ENCODE measurements around the gene NBPF3.
A peak's percentile ranks its signal among the peaks of the same experiment; 100 is the strongest.
"Not testable (repeated sequence)": the region's sequence is repeated elsewhere in the genome, so short reads cannot be mapped to it uniquely, and the experiment has no call there.

Gene NBPF3

DNA sequence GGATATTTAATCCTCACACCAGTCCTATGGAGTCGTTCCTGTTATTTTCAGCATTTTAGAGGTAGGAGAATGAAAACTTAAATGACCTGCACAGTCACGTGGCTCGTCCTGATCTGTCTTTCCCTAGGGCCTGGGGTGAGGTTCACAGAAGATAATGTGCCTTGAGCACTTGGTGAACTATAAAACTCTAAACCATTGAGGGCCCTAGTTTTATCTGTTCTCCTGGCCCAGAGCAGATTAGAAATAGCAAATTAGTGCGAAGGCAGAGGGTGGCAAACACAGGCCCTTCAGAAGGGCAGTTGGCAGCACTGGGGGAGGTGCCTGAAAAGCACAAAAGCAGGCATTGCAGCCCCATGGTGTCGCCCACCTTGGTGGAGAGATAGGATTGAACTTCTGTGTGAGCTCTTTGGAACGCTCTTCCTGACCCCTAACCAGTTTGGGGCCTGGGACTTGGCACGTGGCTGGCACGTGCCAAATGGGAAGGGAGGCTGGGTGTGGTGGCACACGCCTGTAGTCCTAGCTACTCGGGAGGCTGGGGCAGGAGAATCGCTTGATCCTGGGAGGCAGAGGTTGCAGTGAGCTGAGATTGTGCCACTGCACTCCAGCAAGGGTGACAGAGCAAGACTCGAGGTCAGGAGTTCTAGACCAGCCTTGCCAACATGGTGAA, 1.2 kb upstream of the NBPF3 start:
- DNase-seq (ENCODE audit: low read depth in 2 of 2), result not testable (repeated sequence)

DNA sequence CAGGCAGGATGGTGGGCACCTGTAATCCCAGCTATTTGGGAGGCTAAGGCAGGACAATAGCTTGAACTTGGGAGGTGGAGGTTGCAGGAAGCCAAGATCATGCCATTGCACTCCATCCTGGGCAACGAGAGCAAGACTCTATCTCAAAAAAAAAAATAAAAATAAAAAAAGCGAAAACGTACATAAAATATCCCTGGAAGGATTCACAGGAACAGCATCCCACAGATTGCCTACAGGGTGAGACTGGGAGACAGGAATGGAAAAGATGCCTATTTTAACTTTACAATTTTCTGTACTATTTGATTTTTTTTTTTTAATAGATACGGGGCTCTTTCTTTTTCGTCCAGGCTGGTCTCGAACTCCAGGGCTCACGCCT, 604 bp upstream of the NBPF3 start:
- no peak for DNase-seq (ENCODE audit: low read depth in 2 of 2)

DNA sequence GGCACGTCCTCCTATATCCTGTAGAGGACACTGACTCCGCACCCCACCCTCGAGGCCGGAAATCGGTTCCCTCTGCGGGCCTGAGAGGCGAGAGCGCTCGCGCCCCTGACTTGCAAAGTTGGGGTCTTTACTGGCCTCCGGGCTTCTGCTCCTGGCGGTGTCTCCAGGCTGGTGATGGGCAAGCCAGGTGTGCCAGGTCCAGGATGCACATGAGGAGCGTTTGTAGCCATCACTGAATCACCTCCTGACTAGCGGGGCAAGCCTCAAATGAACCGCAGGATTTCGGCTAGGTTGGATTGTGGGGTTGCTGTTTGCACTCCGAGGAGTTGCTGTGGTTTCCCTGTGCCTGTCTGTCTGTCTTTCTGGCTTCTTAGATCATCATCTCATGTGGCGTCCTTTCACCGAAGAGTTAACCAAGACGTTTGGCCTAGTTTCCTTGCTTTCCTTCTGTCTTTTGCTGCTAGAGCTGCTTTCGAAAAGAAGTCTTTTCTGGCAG, 741 bp downstream of the NBPF3 start:
- peak in 1 of 2 donors; percentile 16 for DNase-seq (ENCODE audit: low read depth in 2 of 2)

DNA sequence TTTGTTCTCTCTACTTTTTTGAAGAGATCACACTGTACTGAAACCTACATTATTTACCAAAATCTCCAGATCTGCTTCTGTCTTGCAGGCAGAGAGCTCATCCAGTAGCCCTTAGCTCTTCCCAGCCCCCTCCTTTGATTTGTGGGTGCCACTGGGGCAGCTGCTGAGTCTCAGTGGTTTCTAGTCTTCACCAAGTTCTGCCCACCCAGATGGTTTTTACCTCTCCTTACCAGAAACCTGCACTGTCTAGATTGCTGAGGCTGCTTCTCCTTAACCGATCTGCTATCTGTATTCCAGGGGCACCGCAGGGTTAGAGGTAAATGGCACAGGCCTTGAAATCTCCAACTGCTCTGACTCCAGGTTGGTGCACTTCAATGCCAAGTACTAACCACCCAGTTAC, 6.7 kb downstream of the NBPF3 start:
- not testable (repeated sequence) for DNase-seq (ENCODE audit: low read depth in 2 of 2)

DNA sequence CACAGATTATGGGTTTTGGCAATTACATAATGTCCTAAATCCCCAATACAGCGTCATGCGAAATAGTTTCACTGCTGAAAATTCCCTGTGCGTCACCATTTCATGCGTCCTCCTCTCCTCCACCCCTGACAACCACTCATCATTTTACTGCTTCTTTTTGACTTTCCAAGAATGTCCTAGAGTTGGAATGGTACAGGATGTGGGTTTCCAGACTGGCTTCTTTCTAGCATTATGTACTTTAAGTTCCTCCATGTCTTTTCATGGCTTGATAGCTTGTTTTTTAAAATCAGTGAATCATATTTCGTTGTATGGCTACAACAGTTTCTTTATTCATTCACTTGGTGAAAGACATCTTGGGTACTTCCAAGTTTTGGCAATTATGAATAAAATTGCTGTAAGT, 7.4 kb downstream of the NBPF3 start:
- no peak for DNase-seq (ENCODE audit: low read depth in 2 of 2)

DNA sequence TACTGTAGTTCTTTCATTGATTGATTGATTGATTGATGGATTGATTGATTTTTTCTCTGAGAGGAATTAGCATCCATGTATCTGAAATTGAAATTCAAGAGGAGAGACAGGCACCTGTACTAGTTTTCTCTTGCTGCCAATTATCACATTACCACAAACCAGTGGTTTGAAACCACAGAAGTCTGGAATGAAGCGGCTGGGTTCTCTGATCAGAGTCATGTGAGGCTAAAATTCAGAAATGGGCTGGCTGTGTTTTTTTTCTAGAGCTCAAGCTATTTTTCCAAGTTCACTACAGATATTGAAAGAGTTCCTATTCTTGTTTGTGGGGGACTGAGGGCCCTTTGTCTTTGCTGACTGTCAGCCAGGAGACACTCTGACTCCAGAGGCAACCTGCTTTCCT, 10.0 kb downstream of the NBPF3 start:
- DNase-seq (ENCODE audit: low read depth in 2 of 2), result no peak

DNA sequence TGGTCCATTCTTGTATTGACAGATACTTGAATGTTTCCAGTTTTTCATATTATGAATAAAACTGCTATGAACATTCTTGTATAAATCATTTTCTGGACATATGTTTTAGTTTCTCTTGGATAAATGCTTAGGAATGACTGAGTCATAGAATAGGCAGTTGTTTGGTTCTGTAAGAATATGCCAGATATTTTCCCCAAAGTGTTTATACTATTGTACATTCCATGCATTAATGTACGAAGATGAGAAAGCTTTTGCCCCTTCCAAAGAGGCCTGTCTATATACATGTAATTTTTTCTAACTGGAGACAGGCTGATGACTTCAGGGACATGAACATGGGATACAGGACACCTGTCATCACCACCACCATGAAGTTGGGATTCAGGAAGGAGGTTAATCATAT, 11.3 kb downstream of the NBPF3 start:
- DNase-seq (ENCODE audit: low read depth in 2 of 2), result no peak

DNA sequence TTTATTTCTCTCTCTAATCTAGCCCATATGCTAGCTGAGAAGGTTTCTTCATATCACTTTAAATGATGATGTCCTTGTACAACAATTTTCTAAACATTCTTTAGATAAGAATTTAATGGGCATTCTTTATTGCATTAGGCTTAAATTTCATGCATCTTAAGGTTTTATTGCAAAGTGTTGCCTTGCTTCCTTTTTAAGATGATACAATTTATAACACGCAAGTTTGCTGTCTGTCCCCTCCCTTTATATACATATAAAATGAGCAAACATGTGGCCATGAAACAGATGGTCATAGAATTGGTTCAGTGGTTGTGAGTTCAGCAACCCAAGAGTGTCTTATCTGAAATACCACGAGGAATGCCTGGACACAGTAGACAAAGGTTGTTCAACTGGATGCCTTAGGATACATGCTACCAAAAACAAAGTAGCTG, 12.1 kb downstream of the NBPF3 start:
- DNase-seq (ENCODE audit: low read depth in 2 of 2), result no peak

DNA sequence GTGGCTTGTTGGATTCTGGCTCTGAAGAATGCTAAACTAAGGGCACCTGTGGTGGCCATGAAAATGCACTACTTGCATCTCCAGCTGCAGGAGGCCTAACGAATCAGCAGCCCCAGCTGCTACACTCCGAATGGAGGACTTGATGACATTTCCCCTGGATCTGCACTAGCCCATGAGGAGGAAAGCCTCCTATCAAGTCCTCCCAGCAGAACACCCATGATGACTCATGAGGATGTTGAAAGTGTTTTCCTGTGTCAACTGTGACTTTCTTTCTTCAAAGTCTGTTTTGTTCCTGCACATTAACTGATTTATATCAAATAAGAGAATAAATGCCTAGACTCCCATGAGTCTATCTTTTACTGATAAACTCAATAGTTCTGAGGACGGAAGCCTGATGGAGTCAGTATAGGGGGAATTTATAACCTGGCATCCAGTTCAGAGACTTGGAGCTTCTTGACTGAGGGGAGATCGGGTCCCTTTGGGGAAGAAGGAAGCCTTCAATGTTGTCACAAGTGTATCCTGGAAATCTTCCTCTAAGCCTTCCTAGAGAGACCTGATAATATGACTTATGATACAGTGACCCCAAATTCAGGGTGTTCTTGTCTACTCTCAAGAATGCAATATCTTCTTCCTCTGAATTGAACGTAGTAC, 14.2 kb downstream of the NBPF3 start:
- DNase-seq (ENCODE audit: low read depth in 2 of 2), result not testable (repeated sequence)

DNA sequence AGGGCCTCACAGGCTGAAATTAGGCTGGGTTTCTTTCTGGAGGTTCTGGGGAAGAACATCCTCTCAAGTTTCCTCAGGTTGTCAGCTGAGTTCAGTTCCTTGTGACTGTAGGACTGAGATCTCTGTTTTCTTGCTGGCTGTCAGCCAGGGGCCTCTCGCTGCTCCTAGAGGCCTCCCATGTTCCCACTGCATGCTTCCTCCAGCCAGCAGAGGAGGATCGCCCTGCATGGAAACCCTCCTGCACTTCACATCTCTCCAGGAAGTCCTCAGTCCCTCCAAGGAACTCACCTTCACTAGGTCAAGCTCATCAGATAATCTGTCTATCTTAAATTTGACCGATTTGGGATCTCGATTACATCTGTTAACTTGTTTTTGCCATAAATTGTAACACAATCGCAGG, 15.0 kb downstream of the NBPF3 start:
- DNase-seq (ENCODE audit: low read depth in 2 of 2), result not testable (repeated sequence)

DNA sequence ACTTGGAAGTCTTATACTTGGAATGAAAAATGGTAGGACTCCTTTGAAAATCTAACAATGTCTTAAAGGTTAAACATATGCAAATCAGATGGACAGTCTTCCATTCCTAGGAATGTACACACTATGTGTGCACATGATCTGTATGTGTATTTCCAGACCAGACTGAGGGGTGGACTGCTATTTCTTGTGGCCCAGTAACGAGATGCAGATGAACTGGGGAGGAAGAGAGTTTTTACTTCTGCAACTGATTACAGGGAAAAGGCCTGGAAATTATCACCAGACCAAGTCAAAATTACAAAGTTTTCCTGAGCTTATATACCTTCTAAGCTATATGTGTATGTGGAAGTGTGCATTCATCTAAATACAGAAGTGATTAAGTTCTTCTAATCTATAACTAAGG, 17.7 kb downstream of the NBPF3 start:
- DNase-seq (ENCODE audit: low read depth in 2 of 2), result no peak

DNA sequence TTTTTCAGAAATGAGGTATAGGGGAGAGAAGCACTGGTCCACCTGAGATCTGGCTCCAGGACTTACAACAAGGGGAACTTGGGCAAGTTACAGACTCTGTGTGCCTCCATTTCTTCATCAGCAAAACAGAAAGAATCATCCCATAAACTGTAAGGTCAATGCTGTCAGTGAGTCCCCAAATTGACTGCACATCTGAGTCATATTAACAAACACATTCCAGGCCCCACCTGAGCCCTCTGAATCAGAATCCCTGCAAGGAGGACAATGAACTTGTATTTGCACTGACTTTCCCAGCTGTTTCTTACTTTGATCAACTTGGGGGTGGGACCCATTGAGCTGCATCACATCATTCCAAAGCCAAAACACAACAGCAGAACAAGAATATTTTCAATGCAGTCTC, 25.2 kb downstream of the NBPF3 start:
- DNase-seq (ENCODE audit: low read depth in 2 of 2), result not testable (repeated sequence)

DNA sequence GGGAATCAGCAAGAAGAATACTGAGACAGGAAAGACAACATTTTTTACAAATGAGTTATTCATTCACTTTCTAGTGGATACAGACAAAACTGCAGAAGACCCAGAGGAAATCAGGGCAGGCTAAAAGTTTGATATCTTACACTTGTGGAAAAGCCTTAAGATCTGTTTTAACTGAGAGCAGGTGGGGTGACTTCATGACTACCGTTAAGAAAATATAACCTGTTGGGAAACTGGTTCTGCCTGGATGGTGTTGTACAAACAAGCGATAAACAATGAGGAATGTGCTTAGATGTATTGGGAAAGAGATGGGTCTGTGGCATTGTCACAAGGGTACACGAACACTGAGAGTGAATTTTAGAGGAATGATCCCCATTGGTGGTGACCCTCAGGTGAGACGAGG, 28.0 kb downstream of the NBPF3 start:
- DNase-seq (ENCODE audit: low read depth in 2 of 2), result not testable (repeated sequence)

DNA sequence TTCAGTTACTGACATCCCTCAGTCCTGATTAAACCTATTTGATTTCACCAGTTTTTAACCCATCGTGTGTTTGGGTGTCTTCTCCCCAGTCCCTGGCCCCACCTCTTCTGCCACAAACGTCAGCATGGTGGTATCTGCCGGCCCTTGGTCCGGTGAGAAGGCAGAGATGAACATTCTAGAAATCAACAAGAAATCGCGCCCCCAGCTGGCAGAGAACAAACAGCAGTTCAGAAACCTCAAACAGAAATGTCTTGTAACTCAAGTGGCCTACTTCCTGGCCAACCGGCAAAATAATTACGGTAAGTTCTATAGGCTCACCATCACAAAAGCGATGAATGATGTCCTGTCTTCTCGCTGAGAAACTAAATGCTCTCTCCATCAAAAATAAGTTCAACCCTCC, 28.7 kb downstream of the NBPF3 start:
- no peak for DNase-seq (ENCODE audit: low read depth in 2 of 2)

DNA sequence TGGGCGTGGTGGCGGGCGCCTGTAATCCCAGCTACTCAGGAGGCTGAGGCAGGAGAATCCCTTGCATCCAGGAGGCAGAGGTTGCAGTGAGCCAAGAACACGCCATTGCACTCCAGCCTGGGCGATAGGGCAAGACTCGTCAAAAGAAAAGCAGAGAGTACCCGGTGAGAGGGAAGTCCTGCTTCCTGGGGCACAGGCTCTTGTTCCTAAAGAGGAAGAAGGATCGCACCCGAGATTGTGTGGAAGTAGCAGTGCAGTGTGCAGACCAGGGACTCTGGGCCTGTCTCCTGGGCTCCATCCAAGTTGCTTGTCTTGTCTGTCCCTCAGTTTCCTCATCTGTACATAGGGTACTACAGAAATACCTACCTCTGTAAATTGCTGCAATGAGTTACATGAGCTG, 29.6 kb downstream of the NBPF3 start:
- DNase-seq (ENCODE audit: low read depth in 2 of 2), result no peak

DNA sequence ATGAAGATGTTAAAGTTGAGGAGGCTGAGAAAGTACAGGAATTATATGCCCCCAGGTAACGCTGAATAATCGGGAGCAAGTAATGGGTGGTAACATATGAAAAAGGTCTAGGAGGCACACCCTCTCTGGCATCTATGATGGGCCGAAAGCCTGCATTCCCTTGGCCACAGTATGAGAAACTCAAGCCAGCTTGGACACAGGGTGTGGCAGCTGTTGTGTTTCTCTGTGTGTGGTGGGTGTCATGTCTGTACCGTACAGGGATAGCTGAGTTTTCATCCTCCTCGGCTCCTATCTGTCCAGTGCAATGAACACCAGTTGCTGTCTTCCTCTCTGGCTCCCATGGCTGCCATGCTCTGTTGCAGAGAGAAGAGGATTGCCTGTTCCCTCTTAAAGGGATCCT, 32.9 kb downstream of the NBPF3 start:
- no peak for DNase-seq (ENCODE audit: low read depth in 2 of 2)

DNA sequence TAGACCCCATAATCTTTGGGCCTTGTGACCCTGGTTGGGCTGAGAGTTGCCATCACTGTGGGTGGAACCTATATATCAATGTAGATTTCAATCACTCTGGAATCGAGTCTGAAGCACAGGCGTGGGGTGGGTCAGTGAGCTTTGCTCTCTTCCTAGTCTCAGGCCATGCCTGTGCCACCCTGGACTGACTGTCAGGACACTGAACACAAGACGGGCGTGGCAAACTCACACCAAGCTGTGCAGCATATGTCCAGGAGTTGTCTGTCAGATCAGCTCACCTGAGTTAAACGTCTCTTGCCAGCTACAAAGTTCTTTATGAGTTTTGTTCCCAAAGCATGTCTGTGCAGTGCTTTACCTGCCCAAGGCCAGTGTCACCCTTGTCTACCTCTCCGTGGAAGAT, 38.4 kb downstream of the NBPF3 start:
- no peak for DNase-seq (ENCODE audit: low read depth in 2 of 2)

DNA sequence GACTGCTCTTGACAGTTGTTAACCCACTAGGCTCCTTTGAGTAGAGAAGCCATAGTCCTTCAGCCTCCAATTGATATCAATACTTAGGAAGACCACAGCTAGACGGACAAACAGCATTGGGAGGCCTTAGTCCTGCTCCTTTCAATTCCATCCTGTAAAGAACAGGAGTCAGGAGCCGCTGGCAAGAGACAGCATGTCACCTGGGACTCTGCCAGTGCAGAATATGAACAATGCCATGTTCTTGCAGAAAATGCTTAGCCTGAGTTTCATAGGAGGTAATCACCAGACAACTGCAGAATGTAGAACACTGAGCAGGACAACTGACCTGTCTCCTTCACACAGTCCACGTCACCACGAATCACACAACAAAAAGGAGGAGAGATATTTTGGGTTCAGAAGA, 43.9 kb downstream of the NBPF3 start:
- DNase-seq (ENCODE audit: low read depth in 2 of 2), result not testable (repeated sequence)

DNA sequence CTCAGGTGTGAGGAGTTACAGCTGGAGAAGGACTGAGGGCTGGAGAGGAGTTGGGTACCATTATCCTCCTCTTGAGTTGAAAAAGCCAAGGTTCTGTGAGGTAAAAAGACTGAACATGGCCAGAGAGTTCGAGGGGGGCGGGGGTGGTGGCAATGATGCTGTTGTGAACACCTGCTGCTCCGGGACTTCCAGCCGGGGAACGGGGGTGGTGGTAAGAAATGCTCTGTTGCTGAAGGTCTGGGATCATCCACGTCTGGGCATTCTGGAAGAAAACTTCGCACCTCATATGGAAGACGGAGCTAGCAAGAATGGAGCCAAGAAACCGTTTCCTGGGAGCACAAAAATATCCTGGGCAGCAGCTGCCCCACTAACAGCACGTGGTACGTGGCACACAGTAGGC, 49.2 kb downstream of the NBPF3 start:
- no peak for DNase-seq (ENCODE audit: low read depth in 2 of 2)

DNA sequence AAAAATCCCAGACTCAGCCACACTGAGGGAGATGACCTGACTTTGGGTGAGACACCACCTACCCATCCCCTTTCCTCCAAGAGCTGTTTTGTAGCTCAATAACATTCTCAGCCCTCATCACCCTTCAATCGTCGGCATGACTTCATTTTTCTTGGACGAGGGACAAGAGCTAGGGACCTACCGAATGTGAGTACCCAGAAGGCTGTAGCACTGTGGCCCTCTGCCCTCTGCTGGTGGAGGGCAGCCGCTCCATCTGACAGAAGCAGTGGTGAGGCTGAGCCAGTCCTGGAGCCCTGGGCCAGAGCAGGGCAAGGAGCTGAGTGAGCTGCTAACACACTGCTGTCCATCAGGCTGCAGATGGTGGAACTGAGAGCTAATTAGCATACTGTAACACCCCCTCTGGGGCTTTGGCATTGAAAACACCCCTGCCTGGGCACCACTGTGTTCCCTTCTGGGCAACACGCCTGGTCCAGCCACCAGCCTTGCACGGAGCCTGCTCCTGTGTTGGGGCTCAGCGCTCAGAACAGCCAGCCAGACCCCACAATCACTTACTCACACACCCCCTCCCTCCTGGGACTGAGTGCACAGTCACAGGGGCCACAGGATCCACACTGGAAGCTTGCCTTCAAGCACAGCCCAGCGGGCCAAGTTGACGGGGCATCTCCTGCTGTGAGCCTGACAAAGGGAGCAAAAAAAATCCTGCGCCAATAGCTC, 51.0 kb downstream of the NBPF3 start:
- peak; percentile 9 to 11 for DNase-seq (ENCODE audit: low read depth in 2 of 2)

DNA sequence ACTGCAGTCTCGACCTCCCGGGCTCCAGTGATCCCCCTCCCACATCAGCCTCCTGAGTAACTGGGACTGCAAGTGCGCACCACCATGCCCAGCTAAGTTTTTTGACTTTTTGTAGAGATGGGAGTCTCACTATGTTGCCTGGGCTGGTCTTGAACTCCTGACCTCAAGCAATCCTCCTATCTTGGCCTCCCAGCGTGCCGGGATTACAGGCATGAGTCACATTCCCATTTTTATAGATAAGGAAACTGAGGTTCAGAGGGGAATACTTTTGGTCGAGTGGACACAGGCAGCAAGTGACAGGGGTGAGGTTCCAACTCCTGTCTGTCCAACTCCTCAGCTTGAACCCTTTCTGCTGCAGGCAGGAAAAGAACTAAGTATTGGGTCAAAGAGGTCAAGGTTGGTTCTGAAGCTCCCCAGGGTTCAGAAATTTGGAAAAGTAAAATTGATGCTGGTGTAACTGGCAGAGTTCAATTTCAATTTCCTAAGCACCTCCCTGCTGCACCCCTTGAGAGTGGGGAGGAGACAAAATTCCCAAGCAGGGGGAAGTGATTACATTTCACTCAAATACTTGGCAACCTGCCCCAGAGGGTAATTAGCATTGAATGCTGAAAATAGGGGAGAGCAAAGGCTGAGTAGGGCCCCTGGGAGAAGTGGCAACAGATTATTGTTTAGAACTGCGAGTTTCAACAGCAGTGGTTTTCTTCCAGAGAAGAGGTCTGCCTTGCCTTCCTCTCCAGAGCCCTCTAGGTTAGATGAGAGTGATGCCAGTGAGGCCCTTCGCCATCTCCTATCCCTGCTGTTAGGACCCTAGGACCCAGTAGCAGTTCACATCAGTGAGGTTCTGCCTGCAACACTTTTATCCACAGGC, 51.8 kb downstream of the NBPF3 start:
- no peak for DNase-seq (ENCODE audit: low read depth in 2 of 2)

DNA sequence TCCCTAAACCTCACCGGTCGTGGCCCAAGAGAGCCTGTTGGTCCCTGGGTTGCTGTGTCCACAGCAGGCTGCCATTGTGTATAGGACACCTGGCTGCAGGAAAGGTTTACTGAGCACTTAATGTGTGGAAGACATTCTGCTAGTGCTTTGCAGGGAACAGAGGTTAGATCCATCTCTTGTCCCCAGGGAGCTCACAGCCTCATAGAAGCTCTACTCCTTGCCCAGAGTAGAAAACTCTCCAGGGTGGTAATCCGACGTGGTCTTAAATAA, 52.4 kb downstream of the NBPF3 start:
- no peak for DNase-seq (ENCODE audit: low read depth in 2 of 2)
